Nephron progenitor cell (in vitro differentiated cells): ENCODE results near the gene SLC25A38.

Experiments
- DNase-seq: peaks from one replicate; pipeline ENCODE4 v3.0.0; 2021
- H3K27ac Mint-ChIP-seq: 2 replicates; pipeline ENCODE4 v1.8.0; 2021; ENCODE audit warnings: mild to moderate bottlenecking, moderate library complexity, mixed read lengths
- H3K27me3 Mint-ChIP-seq: 2 replicates; pipeline ENCODE4 v1.8.0; 2021; ENCODE audit warnings: mild to moderate bottlenecking, low read depth, mixed read lengths; ENCODE audit not compliant: poor library complexity
- H3K36me3 Mint-ChIP-seq: 2 replicates; pipeline ENCODE4 v1.8.0; 2021; ENCODE audit warnings: low read depth, mixed read lengths
- H3K4me1 Mint-ChIP-seq: 2 replicates; pipeline ENCODE4 v1.8.0; 2021; ENCODE audit warnings: mixed read lengths
- H3K4me3 Mint-ChIP-seq: 2 replicates; pipeline ENCODE4 v1.8.0; 2021; ENCODE audit warnings: mild to moderate bottlenecking, moderate library complexity, mixed read lengths
- H3K9me3 Mint-ChIP-seq: 2 replicates; pipeline ENCODE4 v1.8.0; 2021; ENCODE audit warnings: mild to moderate bottlenecking, moderate library complexity, mixed read lengths
- CTCF ChIP-seq: fragments of 200-600 bp; sonication (generic); IDR thresholded peaks from 2 replicates; pipeline ENCODE4 v1.5.0; 2021; ENCODE audit warnings: antibody characterized with exemption

The SLC25A38 gene

GRCh38 chr3:39419742-39420315 lies 36.7 kb downstream of the SLC25A38 start:
- Mint-ChIP-seq H3K27me3 (peaks cover 5% of the 10 kb centered on the region), H3K9me3 (no peaks in the 10 kb centered on the region), H3K27ac (no peak overlapping the region), H3K4me3 (no peak overlapping the region), H3K36me3 (no peaks in the 10 kb centered on the region), H3K4me1 (peaks cover 19% of the 10 kb centered on the region)
- no peak for TF ChIP-seq CTCF
- no peak for DNase-seq

- Mint-ChIP-seq H3K27me3 (peaks cover 5% of the 10 kb centered on the region), H3K27ac (no peak overlapping the region), H3K36me3 (no peaks in the 10 kb centered on the region), H3K4me1 (peaks cover 19% of the 10 kb centered on the region), H3K9me3 (no peaks in the 10 kb centered on the region), H3K4me3 (no peak overlapping the region)
- TF ChIP-seq CTCF: no peak
- no peak for DNase-seq
Measured at GRCh38 chr3:39420543-39420942, 37.4 kb downstream of the SLC25A38 start.

GRCh38 chr3:39423436-39423970 lies 40.3 kb downstream of the SLC25A38 start:
- Mint-ChIP-seq H3K27me3 (peaks cover 7% of the 10 kb centered on the region), H3K36me3 (no peaks in the 10 kb centered on the region), H3K4me1 (peaks cover 9% of the 10 kb centered on the region), H3K9me3 (no peaks in the 10 kb centered on the region), H3K4me3 (no peak overlapping the region), H3K27ac (no peak overlapping the region)
- TF ChIP-seq CTCF: no peak
- DNase-seq: no peak

- Mint-ChIP-seq H3K4me1 (no peaks in the 10 kb centered on the region), H3K9me3 (no peaks in the 10 kb centered on the region), H3K27me3 (peaks cover 9% of the 10 kb centered on the region), H3K27ac (no peak overlapping the region), H3K4me3 (no peak overlapping the region), H3K36me3 (no peaks in the 10 kb centered on the region)
- DNase-seq: no peak
- no peak for TF ChIP-seq CTCF
Measured at GRCh38 chr3:39426312-39426711, 43.1 kb downstream of the SLC25A38 start.

GRCh38 chr3:39427506-39427905 lies 44.3 kb downstream of the SLC25A38 start:
- no peak for TF ChIP-seq CTCF
- Mint-ChIP-seq H3K27ac (no peak overlapping the region), H3K4me1 (no peaks in the 10 kb centered on the region), H3K27me3 (peaks cover 9% of the 10 kb centered on the region), H3K9me3 (no peaks in the 10 kb centered on the region), H3K36me3 (no peaks in the 10 kb centered on the region), H3K4me3 (no peak overlapping the region)
- no peak for DNase-seq

- peaks cover 9% of the 10 kb centered on the region for H3K27me3 Mint-ChIP-seq
- no peaks in the 10 kb centered on the region for H3K36me3 Mint-ChIP-seq
- H3K4me3 Mint-ChIP-seq: no peak overlapping the region
- no peaks in the 10 kb centered on the region for H3K4me1 Mint-ChIP-seq
- TF ChIP-seq CTCF: no peak
- no peaks in the 10 kb centered on the region for H3K9me3 Mint-ChIP-seq
- no peak for DNase-seq
- H3K27ac Mint-ChIP-seq: no peak overlapping the region
Measured at GRCh38 chr3:39428745-39429201, 45.6 kb downstream of the SLC25A38 start.
